ENCODE data around the gene ATP13A3.

The ATP13A3 gene

GRCh38 chr3:194387926-194388418 is 98.8 kb downstream of the ATP13A3 start:
- no peak for DNase-seq

- no peak for DNase-seq
Observed at GRCh38 chr3:194387276-194387675, 99.5 kb downstream of the ATP13A3 start.

GRCh38 chr3:194386648-194387047 is 100.2 kb downstream of the ATP13A3 start:
- no peak for DNase-seq

GRCh38 chr3:194386066-194386465 is 100.7 kb downstream of the ATP13A3 start:
- no peak for DNase-seq

- no peak for DNase-seq
Observed at GRCh38 chr3:194384569-194385001, 102.2 kb downstream of the ATP13A3 start.

- no peak for DNase-seq
Observed at GRCh38 chr3:194384156-194384555, 102.6 kb downstream of the ATP13A3 start.

GRCh38 chr3:194383276-194383940 is 103.4 kb downstream of the ATP13A3 start:
- DNase-seq = no peak

GRCh38 chr3:194382892-194383223 is 103.9 kb downstream of the ATP13A3 start:
- no peak for DNase-seq

- DNase-seq = no peak
Observed at GRCh38 chr3:194382196-194382891, 104.5 kb downstream of the ATP13A3 start.

- DNase-seq = no peak
Observed at GRCh38 chr3:194381460-194381875, 105.3 kb downstream of the ATP13A3 start.

GRCh38 chr3:194380326-194380725 is 106.5 kb downstream of the ATP13A3 start:
- no peak for DNase-seq

- DNase-seq = no peak
Observed at GRCh38 chr3:194379651-194380050, 107.2 kb downstream of the ATP13A3 start.

GRCh38 chr3:194379231-194379630 is 107.6 kb downstream of the ATP13A3 start:
- DNase-seq = no peak

- no peak for DNase-seq
Observed at GRCh38 chr3:194377708-194378107, 109.1 kb downstream of the ATP13A3 start.

GRCh38 chr3:194376241-194376560 is 110.6 kb downstream of the ATP13A3 start:
- no peak for DNase-seq

- DNase-seq = peak; percentile 35
Observed at GRCh38 chr3:194375473-194376240, 111.1 kb downstream of the ATP13A3 start.

- no peak for DNase-seq
Observed at GRCh38 chr3:194374935-194375334, 111.9 kb downstream of the ATP13A3 start.

GRCh38 chr3:194373899-194374298 is 112.9 kb downstream of the ATP13A3 start:
- no peak for DNase-seq

- no peak for DNase-seq
Observed at GRCh38 chr3:194373028-194373427, 113.8 kb downstream of the ATP13A3 start.

- no peak for DNase-seq
Observed at GRCh38 chr3:194370753-194371152, 116.0 kb downstream of the ATP13A3 start.

GRCh38 chr3:194369522-194370279 is 117.1 kb downstream of the ATP13A3 start, which contains the start of gene LRRC15:
Gene LRRC15 (minus strand): TSS chr3:194369743. CDS start chr3:194361043, 8,700 bp downstream.
- no peak for DNase-seq

- DNase-seq = no peak
Observed at GRCh38 chr3:194368918-194369317, 117.9 kb downstream of the ATP13A3 start.

All from inflammatory macrophage treated with lipopolysaccharide for 4 hours (primary cell).